DMS 273 (cell line): ENCODE data around the gene ZNF691.
"Not testable (repeated sequence)": the region's sequence is repeated elsewhere in the genome, so short reads cannot be mapped to it uniquely, and the experiment has no call there.

Experiments used
- DNase-seq: peaks from one replicate; lab custom pipeline; 2025; ENCODE audit not compliant: unreplicated experiment; lab: John Stamatoyannopoulos, UW

Gene ZNF691

GRCh38 chr1:42856554-42856953, 10.1 kb downstream of the ZNF691 start:
- not testable (repeated sequence) for DNase-seq

- DNase-seq = not testable (repeated sequence)
Measured at GRCh38 chr1:42859366-42859765, 13.0 kb downstream of the ZNF691 start.

- DNase-seq = no peak
Measured at GRCh38 chr1:42860339-42861013, 14.1 kb downstream of the ZNF691 start.

DNA sequence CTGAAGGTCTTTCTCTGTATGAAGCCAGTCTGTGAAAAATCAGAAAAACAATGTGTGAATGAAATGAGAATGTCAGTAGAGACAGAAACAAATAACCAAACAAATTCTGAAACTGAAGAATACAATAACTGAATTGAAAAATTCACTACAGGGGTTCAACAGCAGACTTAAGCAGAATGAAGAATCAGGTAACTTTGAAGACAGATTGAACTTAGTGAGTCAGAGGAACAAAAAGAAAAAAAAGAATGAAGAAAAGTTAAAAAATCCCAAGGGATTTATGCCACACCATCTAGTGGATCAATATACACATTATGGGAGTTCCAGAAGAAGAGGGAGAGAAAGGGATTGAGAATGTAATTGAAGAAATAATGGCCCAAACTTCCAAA, 14.6 kb downstream of the ZNF691 start:
- no peak for DNase-seq

DNA sequence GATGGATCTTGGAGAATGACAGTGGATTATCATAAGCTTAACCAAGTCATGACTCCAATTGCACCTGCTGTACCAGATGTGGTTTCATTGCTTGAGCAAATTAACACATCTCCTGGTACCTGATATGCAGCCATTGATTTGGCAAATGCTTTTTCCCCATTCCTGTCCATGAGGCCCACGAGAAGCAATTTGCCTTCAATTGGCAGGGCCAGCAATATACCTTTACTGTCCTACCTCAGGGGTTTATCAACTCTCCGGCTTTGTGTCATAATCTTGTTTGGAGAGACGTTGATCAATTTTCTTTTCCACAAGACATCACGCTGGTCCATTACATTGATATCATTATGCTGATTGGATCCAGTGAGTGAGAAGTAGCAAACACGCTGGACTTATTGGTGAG, 20.1 kb downstream of the ZNF691 start:
- DNase-seq = peak; percentile 34

GRCh38 chr1:42868466-42868865, 22.1 kb downstream of the ZNF691 start:
- not testable (repeated sequence) for DNase-seq

- DNase-seq = not testable (repeated sequence)
Measured at GRCh38 chr1:42869254-42869653, 22.8 kb downstream of the ZNF691 start.

GRCh38 chr1:42869751-42870150, 23.3 kb downstream of the ZNF691 start:
- not testable (repeated sequence) for DNase-seq

- not testable (repeated sequence) for DNase-seq
Measured at GRCh38 chr1:42873108-42873507, 26.7 kb downstream of the ZNF691 start.

DNA sequence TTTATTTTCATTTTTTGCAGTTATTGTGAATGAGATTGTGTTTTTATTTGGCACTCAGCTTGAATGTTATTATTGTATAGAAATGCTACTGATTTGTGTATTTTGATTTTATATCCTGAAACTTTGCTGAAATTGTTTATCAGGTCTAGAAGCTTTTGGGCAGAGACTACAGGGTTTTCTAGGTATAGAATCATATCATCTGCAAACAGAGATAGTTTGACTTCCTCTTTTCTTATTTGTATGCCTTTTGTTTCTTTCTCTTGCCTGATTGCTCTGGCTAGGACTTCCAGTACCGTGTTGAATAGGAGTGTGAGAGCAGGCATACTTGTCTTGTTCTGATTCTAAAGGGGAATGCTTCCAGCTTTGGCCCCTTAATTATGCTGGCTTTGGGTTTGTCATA, 27.3 kb downstream of the ZNF691 start:
- no peak for DNase-seq

DNA sequence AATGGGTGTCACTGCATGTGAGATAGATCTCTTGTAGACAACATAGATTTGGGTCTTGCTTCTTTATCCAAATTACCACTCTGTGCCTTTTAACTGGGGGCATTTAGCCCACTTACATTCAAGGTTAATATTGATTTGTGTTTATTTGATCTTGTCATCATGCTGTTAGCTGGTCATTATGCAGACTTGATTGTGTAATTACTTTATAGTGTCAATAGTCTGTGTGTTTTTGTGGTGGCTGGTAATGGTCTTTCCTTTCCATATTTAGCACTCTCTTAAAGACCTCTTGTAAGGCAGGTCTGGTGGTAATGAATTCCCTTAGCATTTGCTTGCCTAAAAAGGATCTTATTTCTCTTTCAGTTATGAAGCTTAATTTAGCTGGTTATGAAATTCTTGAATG, 29.6 kb downstream of the ZNF691 start:
- no peak for DNase-seq

DNA sequence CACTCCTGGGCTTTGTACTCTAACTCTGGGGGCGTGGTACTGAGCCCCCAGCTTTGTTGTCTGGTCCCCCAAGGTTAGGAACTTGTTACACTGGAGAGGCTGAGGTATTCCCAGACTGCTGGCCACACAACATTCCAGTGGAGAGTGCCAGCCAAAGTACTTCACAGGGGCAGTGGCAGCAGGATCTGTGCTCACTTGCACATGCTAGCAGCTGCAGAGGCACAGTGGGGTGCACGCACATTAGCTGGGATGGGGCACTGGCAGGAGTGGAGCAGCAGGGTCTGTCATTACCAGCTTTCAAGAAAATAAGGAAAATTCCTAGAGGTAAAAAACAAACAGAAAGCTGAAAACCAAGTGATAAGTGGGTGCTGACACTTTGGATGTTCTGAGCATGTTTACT, 31.0 kb downstream of the ZNF691 start:
- no peak for DNase-seq

GRCh38 chr1:42880384-42880783, 34.0 kb downstream of the ZNF691 start:
- DNase-seq = no peak

DNA sequence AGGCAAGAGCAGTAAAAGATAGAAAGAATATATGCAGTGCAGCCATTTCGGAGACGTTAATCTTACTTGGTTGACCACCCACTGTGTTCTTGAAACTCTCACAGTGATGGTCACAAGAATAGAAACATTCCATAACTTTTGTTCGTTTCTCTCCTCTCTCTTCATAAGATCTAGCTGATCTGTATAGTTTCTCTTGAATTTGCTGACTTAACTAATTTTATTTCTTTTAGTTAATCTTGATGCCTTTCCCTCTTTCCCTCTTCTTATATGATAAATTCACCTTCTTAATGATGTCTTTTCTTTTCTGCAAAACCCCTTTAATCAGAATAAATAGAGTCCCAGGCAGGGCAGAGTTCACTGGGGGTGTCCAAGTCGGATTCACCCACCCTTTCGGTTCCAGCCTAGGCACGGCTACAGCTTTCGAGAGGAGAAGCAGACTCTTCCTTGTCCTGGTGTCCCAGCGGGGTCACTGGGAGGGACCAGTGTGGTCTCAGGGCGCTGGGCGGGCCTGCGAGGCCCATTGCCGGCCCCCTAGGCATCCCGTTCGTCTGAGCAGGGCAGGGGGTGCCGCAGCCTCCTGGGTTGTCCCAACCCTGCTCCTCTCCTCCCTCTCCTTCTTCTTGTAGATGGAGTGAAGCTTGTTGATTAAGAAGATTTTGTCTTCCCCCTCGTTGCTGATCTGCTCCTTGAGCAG, 39.8 kb downstream of the ZNF691 start:
- no peak for DNase-seq

DNA sequence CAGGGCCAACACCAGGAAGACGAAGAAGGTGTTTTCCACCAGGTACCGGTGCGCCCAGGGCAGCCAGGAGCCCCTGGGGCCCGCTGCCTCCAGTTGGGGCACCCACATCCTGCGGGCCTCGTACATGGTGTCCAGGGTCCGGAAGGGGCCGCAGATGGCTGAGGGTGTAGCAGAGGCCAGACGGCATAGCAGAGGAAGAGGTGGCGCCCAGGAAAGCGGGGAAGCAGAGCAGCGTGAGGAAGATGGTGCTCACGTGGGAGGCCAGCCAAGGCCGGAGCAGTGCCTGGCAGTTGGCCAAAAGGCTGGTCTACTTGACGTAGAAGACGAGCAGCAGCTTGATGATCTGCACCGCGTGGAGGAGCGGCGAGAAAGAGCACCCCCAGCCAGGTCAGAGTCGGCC, 40.4 kb downstream of the ZNF691 start:
- DNase-seq = no peak

GRCh38 chr1:42887366-42887765, 41.0 kb downstream of the ZNF691 start:
- DNase-seq = no peak

GRCh38 chr1:42888013-42888633, 41.7 kb downstream of the ZNF691 start:
- no peak for DNase-seq

DNA sequence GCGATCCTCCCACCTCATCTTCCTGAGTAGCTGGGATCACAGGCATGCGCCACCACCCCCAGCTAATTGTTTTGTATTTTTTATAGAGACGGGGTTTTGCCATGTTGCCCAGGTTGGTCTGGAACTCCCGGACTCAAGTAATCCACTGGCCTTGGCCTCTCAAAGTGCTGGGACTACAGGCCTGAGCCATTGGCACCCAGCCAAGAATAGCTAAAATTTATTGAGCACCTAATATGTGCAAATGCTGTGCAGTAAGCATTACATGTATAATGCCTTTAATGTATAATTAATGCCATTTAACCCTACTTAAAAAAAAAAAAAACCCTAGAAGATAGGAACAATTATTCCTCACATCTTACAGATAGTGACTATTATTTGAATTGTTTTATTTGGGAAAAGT, 42.9 kb downstream of the ZNF691 start:
- no peak for DNase-seq

- DNase-seq = no peak
Measured at GRCh38 chr1:42891465-42892138, 45.2 kb downstream of the ZNF691 start.

DNA sequence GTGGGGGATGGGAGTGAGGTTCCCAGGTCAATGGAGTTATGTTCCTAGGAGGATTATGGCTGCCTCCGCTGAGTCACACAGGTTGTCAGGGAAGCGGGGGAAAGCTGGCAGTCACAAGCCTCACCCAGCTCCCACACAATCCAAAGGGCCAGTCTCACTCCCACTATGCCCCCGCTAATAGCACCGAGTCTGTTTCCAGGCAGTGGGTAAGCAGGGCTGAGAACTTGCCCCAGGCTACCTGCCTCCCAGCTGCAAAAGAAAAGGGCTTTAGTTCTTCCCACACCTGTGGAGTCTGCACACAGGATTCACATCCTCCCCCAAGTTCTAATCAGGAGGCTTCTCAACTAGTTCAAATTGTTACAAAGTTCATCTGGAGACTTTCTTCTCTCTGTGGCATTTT, 53.5 kb downstream of the ZNF691 start:
- not testable (repeated sequence) for DNase-seq
